Keratinocyte (primary cell): ENCODE results near the gene MRPS27. TPM values are rescaled to one million over a fixed set of nuclear protein-coding genes. Genes with fewer than 3 reads are reported as not detected.

Source experiments
- DNase-seq: peaks from one replicate; pipeline ENCODE4 v3.0.0-alpha.2; 2011; ENCODE audit warnings: low read depth, missing footprints, low spot score
- FAIRE-seq: peaks from 2 replicates; lab custom pipeline; 2011; peaks lifted over from hg19 to GRCh38; lab: Jason Lieb, UNC
- H2AFZ ChIP-seq: 2 replicates; pipeline ENCODE4 v1.6.0; 2012; ENCODE audit warnings: low read length, control low read depth, inconsistent platforms; ENCODE audit not compliant: control insufficient read depth
- H3K27ac ChIP-seq: 2 replicates; pipeline ENCODE4 v1.5.1; 2011; ENCODE audit warnings: low read length; ENCODE audit not compliant: control insufficient read depth, insufficient read depth
- H3K27me3 ChIP-seq: 3 replicates; pipeline ENCODE4 v1.6.0; 2011; ENCODE audit warnings: low read length; ENCODE audit not compliant: control insufficient read depth, insufficient read depth; ENCODE audit errors: extremely low read depth
- H3K36me3 ChIP-seq, 2 experiments: 2 replicates in 1 of 2; 3 replicates in 1 of 2; pipeline ENCODE4 v1.5.1; 2011; ENCODE audit warnings: low read length in 2 of 2, mild to moderate bottlenecking in 1 of 2; ENCODE audit not compliant: control insufficient read depth in 2 of 2, insufficient read depth in 2 of 2; ENCODE audit errors: extremely low read depth in 1 of 2
- H3K4me1 ChIP-seq: 3 replicates; pipeline ENCODE4 v1.5.1; 2011; ENCODE audit warnings: low read length; ENCODE audit not compliant: control insufficient read depth, insufficient read depth; ENCODE audit errors: extremely low read depth
- H3K4me2 ChIP-seq: 3 replicates; pipeline ENCODE4 v1.6.0; 2011; ENCODE audit warnings: low read depth, low read length; ENCODE audit not compliant: control insufficient read depth, insufficient read depth; ENCODE audit errors: extremely low read depth
- H3K4me3 ChIP-seq, 3 experiments: fragments of 200-600 bp in 1 of 3; sonication (generic) in 1 of 3; 2 replicates in 2 of 3; 3 replicates in 1 of 3; pipeline ENCODE4 v1.5.1; 2011 to 2016; ENCODE audit warnings: low read length in 3 of 3, mild to moderate bottlenecking in 3 of 3, control low read depth in 2 of 3, inconsistent platforms in 1 of 3, low read depth in 1 of 3, mixed read lengths in 1 of 3, mixed run types in 1 of 3, moderate library complexity in 1 of 3; ENCODE audit not compliant: control insufficient read depth in 2 of 3, insufficient read depth in 2 of 3; ENCODE audit errors: extremely low read depth in 1 of 3
- H3K79me2 ChIP-seq: 2 replicates; pipeline ENCODE4 v1.6.0; 2012; ENCODE audit warnings: low read length; ENCODE audit not compliant: control insufficient read depth, insufficient read depth
- H3K9ac ChIP-seq: 3 replicates; pipeline ENCODE4 v1.6.0; 2011; ENCODE audit warnings: low read length; ENCODE audit not compliant: control insufficient read depth, insufficient read depth; ENCODE audit errors: extremely low read depth
- H3K9me1 ChIP-seq: 3 replicates; pipeline ENCODE4 v1.6.0; 2011; ENCODE audit warnings: low read length; ENCODE audit not compliant: control insufficient read depth, insufficient read depth; ENCODE audit errors: extremely low read depth
- H3K9me3 ChIP-seq: 2 replicates; pipeline ENCODE4 v1.5.1; 2012; ENCODE audit warnings: low read depth, low read length; ENCODE audit not compliant: control insufficient read depth
- H4K20me1 ChIP-seq: 3 replicates; pipeline ENCODE4 v1.6.0; 2011; ENCODE audit warnings: low read length; ENCODE audit not compliant: control insufficient read depth, insufficient read depth; ENCODE audit errors: extremely low read depth
- CTCF ChIP-seq, 3 experiments: IDR thresholded peaks in 1 of 3; conservative IDR thresholded peaks in 1 of 3; optimal IDR thresholded peaks in 1 of 3; 2 replicates in 2 of 3; 3 replicates in 1 of 3; pipeline versions ENCODE3 to v1.5.1; 2011; ENCODE audit warnings: low read length in 3 of 3, mild to moderate bottlenecking in 3 of 3, moderate library complexity in 2 of 3, control low read depth in 1 of 3, inconsistent platforms in 1 of 3; ENCODE audit not compliant: insufficient read depth in 2 of 3; ENCODE audit errors: extremely low read depth in 1 of 3
- EZH2 ChIP-seq: IDR thresholded peaks from one replicate; pipeline ENCODE4 v1.6.1; 2012; ENCODE audit warnings: inconsistent platforms, mild to moderate bottlenecking, low read length, moderate library complexity
- dilution Hi-C: fragments of 300-500 bp; cut with MboI; formaldehyde crosslinking; loops from one replicate; pipeline ENCODE4 v1.7.0; 2020; ENCODE audit warnings: low sequenced_read_pairs; ENCODE audit not compliant: extremely low pct_ligation_motif_present
- polyA plus RNA-seq, 5 experiments: library from polyadenylated mRNA; depleted of rRNA in 3 of 5; stranded (reverse) in 3 of 5; stranded (forward) in 1 of 5; unstranded in 1 of 5; fragments of >200 nt; gene quantifications; 1 replicate in 1 of 5; 2 replicates in 3 of 5; 3 replicates in 1 of 5; pipeline versions ENCODE4 v1.2.1 to v1.2.3, GENCODE V29; 2011 to 2012; ENCODE audit warnings: missing spikeins in 2 of 5, low read depth in 1 of 5, low replicate concordance in 1 of 5

Gene MRPS27
- polyA plus RNA-seq, 1 donor (not counting 4 experiments of a cell fraction or from before 2014, with no cell fraction given), result 98.7 TPM

DNA sequence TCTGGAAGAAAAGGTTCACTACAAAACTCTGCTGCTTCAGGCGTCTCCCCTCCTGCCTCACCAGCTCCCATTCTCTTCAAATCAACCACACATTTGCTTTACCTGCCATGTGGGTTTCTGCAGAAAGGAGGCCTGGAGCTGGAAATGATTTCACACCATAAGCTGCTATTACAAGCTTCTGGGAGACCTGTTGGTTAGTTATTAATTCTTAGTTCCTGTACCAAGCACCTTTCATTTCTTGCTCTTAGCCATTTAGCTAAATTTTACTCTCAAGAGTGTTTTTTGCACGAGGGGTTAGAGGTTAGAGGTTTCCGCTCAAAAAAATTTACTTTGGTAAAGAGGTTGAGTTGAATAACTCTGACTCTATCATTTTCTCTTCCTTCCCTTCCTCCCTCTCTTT lies 142.5 kb downstream of the MRPS27 start:
- Histone ChIP-seq H3K79me2 (no peaks in the 10 kb centered on the region), H3K4me2 (no peak overlapping the region), H3K9me3 (no peaks in the 10 kb centered on the region), H3K4me1 (peaks cover 16% of the 10 kb centered on the region), H4K20me1 (no peaks in the 10 kb centered on the region), H3K9ac (no peak overlapping the region), H3K36me3 (no peaks in the 10 kb centered on the region), H3K27ac (no peak overlapping the region), H3K27me3 (no peaks in the 10 kb centered on the region), H2AFZ (no peak overlapping the region), H3K4me3 (no peak overlapping the region), H3K9me1 (no peaks in the 10 kb centered on the region)
- FAIRE-seq (no peak), DNase-seq (no peak)
- TF ChIP-seq EZH2 (no peak), CTCF (optimal IDR thresholded peaks at IDR 0.05 in 1 of 3, IDR thresholded peaks at IDR 0.05 in 1 of 3, conservative IDR thresholded peaks at IDR 0.05 in 1 of 3; ENCODE audit: extremely low read depth in 1 of 3, insufficient read depth in 2 of 3, low read length in 3 of 3) (no peak)
- dilution Hi-C loops, result no loop called here

- FAIRE-seq, result no peak
- H4K20me1 ChIP-seq, result no peaks in the 10 kb centered on the region
- no peak overlapping the region for H3K4me3 ChIP-seq
- H3K27me3 ChIP-seq, result no peaks in the 10 kb centered on the region
- no peaks in the 10 kb centered on the region for H3K4me1 ChIP-seq
- TF ChIP-seq CTCF (optimal IDR thresholded peaks at IDR 0.05 in 1 of 3, IDR thresholded peaks at IDR 0.05 in 1 of 3, conservative IDR thresholded peaks at IDR 0.05 in 1 of 3; ENCODE audit: extremely low read depth in 1 of 3, insufficient read depth in 2 of 3, low read length in 3 of 3), result no peak
- no peak for TF ChIP-seq EZH2
- no peak overlapping the region for H3K27ac ChIP-seq
- H3K79me2 ChIP-seq, result no peaks in the 10 kb centered on the region
- H3K9me3 ChIP-seq, result no peaks in the 10 kb centered on the region
- H3K9ac ChIP-seq, result no peak overlapping the region
- no peaks in the 10 kb centered on the region for H3K9me1 ChIP-seq
- no peak for DNase-seq
- H3K4me2 ChIP-seq, result no peak overlapping the region
- dilution Hi-C loops, result no loop called here
- H2AFZ ChIP-seq, result no peak overlapping the region
- no peaks in the 10 kb centered on the region for H3K36me3 ChIP-seq
Observed at GRCh38 chr5:72172786-72173185, 147.3 kb downstream of the MRPS27 start.
